KBM-7 (cell line): Measurements from ENCODE around the gene CACNA1G.
A peak's percentile ranks its signal among the peaks of the same experiment; 100 is the strongest.

Experiments
- DNase-seq: peaks from one replicate; pipeline ENCODE4 v3.0.0-alpha.2; 2015
- in situ Hi-C: fragments of 300-500 bp; cut with MboI; formaldehyde crosslinking; loops from 2 replicates; pipeline ENCODE4 v1.14.3; 2020; ENCODE audit warnings: low sequenced_read_pairs, low pct_unique_long_range_greater_than_20kb, mixed read lengths

Gene CACNA1G

DNA sequence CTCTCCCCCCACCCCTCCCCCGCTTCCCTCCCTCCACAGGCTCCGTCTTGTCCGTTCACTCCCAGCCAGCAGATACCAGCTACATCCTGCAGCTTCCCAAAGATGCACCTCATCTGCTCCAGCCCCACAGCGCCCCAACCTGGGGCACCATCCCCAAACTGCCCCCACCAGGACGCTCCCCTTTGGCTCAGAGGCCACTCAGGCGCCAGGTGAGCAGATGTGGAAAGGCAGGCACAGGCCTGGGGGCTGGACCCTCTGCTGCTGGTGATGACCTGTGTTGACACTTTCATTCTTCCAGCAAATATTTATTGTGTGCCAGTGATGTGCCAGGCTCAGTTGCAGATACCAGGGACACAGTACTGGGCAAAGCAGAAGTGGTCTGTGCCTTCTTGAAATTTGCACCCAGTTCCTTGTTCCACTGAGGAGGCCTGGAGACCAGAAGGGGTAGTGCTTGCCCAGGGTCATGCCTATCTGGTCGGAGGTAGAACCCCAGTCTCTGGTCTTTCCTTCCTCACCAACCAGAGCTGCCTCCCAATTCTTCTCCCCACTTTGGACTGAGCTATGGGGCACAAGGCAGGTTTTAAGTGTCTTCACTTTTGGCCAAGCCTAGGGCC lies 63.9 kb downstream of the CACNA1G start:
- DNase-seq: no peak
- in situ Hi-C loops: no loop called here

DNA sequence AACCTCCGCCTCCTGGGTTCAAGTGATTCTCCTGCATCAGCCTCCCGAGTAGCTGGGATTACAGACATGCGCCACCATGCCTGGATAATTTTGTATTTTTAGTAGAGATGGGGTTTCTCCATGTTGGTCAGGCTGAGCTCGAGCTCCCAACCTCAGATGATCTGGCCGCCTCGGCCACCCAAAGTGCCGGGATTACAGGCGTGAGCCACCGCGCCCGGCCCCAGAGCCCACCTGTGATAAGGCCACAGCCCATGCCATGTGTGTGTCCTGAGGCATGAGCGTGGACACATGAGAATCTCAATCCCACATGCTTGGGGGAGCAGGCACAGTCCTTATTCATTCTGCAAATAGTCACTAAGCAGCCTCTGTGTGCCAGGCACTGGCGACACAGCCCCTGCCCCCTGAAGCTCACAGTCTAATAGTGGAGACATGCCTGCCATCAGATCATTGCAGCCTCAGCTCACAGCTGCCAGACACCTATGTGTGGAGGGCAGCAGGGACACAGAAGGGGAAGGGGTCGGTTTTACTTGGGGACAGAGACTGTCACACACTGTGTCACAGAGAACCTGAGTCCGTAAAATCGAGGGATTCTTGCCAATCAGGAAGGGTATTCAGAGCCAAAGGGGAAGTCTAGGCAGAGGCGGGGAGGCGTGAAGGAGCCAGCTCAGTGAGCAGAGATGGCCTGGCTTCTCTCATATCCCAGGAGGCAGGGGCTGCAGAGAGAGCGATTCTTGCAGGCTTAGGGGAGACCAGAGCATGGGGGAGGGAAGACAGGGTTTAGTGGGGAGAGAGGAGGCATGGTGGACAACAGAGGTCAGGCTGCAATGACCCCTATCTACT lies 64.7 kb downstream of the CACNA1G start:
- DNase-seq: peak; percentile 15
- in situ Hi-C loops: no loop called here

DNA sequence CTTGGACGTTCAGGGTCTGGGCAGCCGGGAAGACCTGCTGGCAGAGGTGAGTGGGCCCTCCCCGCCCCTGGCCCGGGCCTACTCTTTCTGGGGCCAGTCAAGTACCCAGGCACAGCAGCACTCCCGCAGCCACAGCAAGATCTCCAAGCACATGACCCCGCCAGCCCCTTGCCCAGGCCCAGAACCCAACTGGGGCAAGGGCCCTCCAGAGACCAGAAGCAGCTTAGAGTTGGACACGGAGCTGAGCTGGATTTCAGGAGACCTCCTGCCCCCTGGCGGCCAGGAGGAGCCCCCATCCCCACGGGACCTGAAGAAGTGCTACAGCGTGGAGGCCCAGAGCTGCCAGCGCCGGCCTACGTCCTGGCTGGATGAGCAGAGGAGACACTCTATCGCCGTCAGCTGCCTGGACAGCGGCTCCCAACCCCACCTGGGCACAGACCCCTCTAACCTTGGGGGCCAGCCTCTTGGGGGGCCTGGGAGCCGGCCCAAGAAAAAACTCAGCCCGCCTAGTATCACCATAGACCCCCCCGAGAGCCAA lies 65.6 kb downstream of the CACNA1G start:
- in situ Hi-C loops: no loop called here
- DNase-seq: peak; percentile 84

DNA sequence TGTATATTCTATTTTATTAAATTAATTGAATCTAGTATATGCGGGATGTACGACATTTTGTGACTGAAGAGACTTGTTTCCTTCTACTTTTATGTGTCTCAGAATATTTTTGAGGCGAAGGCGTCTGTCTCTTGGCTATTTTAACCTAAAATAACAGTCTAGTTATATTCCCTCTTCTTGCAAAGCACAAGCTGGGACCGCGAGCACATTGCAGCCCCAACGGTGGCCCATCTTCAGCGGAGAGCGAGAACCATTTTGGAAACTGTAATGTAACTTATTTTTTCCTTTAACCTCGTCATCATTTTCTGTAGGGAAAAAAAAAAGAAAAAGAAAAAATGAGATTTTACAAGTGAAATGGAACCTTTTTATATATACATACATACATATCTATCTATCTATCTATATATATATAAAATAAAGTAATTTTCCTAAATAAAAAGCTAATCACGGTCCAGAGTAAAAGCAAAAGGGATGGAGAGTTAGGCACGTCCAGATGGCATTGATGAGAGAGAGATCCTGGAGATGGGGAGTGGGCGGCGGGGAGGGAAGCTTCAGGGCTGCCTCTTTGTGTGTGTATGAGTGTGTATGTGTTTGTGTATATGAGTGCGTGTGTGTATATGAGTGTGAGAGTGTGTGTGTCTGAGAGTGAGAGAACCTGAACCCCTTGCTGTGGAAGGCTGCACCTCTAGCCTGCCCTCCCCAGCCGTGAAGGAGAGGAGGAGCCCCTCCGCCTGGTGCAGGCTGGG lies 66.7 kb downstream of the CACNA1G start:
- no peak for DNase-seq
- in situ Hi-C loops: no loop called here

DNA sequence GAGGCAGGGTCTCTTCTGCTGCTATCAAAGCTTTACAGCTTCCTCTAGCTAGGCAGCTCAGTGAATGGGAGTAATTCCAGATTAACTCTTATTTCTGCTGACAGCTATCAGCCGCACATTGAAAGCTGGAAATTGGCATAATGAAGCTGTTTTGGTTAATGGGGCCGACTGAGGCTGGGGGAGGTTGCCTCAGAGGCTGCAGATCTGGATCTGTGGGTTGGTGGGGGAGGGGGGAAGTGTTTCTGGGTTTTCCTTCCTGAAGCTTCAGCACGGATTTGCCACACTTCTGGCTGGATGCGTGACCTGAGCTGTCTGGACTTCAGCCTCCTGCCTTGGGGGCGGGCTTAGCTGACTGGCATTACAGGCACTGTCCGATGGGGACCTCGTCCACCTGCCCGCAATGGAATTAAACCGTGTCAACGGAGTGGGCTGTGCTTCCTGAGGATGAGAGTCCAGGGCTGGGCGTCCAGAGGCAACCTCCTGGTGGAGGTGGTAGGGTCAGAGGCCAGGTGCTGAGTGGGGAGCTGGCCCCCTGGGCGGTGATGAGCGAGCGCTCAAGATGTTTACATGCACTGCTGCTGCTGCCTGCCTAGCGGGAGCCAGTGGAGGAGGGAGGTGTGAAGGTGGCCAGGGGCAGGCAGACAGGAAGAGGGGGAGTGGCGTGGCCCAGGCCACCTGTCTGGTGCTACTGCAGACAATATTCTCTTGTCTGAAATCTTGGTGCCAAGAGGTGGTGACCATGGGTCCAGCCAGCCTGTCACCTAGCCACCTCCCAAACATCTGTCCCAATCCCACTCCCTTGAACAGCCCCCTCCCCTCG lies 67.5 kb downstream of the CACNA1G start:
- in situ Hi-C loops: no loop called here
- peak; percentile 42 for DNase-seq

DNA sequence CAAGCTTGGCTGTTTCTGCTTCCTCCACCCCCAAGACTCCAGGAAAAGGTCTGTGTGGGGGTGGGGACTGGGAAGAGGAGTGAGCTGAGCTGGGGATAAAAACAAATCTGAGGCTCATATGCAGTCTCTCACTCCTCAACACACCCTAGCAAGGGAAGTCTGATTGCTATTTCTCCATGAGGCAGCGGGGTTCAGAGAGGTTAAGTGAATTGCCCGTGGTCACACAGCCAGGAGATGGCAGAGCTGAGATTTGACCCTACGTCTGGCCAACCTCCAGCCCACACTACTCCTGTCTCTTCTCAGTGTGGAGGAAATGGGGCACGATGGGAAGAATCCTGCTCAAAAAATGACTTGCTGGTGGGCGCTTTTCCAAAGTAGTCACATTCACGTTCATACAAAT lies 69.4 kb downstream of the CACNA1G start:
- no peak for DNase-seq
- in situ Hi-C loops: no loop called here

DNA sequence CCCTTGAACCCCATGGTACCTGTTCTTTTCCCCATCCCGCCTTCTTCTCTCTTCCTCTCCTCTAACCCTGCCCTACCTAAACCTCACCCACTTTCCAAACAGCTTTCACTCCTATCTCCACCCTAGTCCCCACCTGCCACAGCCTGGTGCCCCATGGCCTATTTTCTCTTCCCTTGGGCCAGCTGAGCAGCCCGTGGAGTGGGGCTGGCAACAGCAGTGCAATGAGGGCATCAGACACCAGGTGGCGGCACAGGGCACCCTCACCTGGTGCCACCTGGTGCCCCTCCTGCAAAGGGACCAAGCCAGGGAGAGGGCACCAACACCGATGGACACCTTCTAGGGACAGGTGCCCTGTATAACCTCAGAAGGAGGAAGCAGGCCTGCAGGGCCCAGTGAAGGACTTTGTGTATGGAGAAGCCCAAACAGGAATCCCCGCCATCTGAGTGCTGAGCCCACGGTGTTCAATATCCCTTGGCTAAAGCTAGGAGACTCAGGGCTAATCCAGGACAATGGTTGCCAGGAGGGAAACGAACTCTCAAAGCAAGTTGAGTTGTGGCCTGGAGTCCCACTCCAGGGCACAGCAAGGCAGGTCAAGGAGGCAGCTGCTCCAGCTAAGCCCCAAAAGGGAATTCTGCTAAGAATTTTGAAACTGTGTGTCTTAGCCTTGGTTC lies 70.1 kb downstream of the CACNA1G start:
- in situ Hi-C loops: no loop called here
- peak; percentile 49 for DNase-seq

DNA sequence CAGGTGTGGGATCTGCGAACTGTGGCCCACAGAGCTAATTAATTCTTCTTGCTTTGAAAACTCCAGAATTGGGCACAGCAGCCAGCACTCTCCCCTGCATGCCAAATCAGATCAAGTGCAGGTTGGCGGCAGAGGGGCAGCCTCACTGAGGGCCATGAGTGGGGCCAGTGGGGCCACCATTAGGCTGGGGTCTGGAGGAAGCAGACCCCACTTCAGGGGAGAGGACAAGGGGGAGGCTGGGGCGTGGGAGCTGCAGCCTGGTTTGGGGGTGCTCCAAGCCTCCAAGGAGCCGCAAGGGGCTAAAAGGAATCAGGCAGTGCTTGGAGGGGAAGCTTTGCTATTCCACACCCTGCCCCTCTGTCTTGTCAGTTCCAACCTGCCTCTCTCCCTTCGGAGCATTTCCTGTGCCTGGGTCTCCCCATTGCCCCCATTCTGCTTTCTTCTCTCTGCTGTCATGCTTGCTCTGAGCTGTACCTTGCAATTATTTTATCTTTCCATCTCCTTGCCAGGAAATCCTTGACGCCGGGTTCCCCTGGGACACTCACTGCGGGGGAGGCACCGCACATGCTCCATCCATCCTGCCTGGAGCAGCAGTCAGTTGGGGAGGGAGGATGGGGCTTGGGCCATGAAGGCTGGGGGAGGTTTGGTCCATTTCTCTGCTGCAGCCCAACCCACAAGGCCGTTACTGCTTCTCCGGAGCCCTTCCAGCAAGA lies 70.8 kb downstream of the CACNA1G start:
- in situ Hi-C loops: no loop called here
- DNase-seq: peak; percentile 27

DNA sequence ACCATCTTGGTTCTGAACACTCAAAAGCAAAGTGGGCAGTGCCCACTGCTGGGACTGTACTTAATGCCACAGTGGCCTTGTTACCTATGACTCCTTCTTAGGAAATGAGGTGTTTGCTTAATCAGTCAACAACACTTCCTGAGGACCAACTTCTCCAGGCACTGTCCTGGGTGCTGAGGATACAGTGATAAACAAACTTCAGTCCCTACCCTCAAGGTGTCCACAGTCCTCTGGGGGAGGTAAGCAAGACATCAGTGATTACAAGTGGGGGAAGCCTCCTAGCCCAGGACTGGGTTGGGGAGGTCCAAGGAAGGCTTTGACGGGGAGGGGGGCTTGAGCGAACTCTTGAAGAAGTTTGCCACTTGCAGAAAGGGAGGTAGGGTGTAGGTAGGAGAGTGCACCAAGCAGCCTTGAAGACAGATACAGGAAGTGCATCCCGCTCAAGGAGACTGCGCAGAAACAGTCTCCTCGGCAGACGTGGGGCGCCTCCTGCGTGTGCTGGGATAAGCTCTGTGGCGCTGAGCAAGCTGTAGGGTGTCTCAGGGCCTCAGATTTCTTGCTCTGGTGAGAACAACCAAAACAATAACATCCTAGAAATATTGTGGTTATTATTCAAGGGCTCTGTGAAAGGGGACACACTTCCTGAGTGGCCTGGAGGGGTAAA lies 71.5 kb downstream of the CACNA1G start:
- peak; percentile 30 for DNase-seq
- in situ Hi-C loops: no loop called here

DNA sequence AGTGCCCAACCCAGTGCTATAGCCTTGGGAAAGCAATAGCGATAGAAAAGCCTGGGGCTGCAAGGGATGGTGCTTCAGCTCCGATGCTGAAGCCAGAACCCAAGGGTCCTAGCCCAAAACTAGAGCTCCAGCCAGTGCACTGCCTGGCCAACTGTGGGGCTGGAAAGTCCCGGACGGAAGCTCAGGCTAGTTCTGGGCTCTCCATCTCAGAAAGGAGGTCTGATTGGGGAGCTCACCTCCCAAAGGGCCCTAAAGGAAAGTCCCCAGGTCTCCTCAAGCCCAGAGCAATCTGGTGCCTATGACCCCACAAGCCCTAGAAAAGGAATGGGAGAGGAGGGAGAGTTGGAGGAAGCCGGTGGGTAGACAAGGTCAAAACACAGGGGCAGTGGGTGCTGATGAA lies 72.1 kb downstream of the CACNA1G start:
- no peak for DNase-seq
- in situ Hi-C loops: no loop called here

DNA sequence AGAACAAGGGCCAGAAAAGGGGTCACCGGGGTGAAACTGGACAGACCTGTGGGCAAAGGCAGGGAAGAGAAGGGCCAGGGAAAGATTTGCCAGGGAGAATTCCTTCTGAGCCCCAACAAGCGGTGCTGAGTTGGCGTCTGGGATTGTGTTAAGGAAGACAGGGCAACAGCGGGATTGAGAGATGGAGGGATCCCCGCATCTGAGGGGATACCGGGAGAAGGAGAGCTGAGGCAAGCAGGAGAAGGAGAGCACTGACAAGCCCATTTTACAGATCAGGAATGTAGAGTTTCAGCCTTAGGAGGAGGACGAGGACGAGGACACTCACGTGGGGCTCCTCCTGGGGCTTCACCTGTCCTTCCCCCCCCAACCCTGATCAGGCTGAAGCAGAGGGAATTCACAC lies 73.2 kb downstream of the CACNA1G start:
- DNase-seq: no peak
- in situ Hi-C loops: no loop called here

DNA sequence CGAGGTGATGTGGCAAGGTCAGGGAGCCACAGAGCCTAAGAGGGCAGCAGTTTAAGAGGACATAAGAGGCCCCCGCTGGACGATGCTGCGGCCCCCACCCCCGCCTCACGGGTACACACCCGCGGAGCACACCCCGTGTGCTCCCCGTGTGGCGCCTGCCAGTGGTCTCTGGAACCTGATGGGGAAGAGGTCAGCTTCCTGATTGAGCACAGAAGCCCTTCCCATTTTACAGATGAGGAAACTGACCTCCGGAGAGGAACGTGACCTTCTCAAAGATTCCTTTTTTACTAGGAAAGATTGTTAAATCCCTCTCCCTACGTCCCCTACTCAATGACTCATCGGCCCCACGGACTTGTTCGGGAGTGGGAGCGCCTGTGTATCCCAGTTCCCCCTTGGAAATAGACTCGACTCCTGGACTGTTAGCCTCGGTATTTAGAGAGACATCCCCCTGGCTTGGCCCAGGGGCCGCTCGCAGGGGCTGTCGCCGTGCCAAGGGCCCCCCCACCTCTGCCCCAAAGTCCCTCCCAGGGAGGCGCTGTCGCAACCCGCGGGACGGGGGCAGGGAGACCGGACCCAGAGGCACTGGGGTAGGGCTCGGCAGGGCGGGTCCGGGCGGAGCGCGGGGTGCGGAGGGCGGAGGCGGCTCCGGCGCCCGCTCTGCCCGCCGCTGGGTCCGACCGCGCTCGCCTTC lies 73.9 kb downstream of the CACNA1G start, which contains the start of gene ABCC3:
TSS of gene ABCC3 (plus strand) at position 658 of the 691 bp plus-strand sequence. CDS start 56 bp downstream, outside the sequence.
- in situ Hi-C loops: no loop called here
- no peak for DNase-seq

DNA sequence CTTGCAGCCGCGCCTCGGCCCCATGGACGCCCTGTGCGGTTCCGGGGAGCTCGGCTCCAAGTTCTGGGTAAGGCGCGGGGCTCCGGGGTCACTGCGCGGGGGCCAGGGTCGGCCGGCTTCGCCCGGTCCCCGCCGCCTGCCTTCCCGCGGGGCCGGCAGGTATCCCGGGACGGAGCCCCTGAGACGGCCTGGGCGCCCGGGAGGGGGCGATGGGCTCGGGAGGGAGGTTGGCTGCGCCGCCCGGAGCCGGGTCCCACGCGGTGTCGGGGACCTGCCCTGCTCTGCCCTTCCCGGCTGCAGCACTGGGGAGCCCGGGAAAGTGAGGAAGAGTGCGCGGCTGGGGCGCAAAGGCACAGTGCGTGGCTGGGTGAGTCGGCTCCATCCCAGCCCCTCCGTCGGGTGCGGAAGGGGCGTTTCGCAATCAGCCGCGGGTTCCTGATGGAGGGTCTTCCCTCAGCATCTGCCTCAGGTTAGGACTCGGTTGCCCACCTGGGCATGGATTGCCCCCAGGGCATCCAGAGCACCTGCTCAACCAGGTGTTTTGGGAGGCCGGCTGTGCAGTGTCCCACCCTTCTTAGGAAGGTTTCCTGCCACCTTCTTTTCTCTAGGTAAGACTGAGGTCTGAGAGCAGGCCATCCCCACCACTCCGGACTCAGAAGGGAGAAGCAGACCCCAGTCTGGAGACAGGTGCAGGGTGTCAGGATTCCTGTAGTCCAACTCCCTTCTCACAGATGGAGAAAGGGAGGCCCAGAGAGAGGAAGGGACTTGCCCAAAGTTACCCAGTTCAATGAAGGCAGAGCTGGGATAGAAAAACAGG lies 74.6 kb downstream of the CACNA1G start:
- DNase-seq: no peak
- in situ Hi-C loops: no loop called here

DNA sequence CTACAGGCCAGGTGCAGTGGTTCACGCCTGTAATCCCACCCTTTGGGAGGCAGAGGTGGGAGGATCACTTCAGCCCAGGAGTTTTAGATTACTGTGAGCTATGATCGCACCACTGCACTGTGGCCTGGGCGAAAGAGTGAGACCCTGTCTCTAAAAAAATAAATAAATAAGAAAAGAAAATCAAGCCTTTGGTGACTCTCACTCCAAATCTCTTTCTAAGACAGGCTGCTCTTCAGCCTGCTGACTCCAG lies 75.1 kb downstream of the CACNA1G start:
- DNase-seq: no peak
- in situ Hi-C loops: no loop called here

DNA sequence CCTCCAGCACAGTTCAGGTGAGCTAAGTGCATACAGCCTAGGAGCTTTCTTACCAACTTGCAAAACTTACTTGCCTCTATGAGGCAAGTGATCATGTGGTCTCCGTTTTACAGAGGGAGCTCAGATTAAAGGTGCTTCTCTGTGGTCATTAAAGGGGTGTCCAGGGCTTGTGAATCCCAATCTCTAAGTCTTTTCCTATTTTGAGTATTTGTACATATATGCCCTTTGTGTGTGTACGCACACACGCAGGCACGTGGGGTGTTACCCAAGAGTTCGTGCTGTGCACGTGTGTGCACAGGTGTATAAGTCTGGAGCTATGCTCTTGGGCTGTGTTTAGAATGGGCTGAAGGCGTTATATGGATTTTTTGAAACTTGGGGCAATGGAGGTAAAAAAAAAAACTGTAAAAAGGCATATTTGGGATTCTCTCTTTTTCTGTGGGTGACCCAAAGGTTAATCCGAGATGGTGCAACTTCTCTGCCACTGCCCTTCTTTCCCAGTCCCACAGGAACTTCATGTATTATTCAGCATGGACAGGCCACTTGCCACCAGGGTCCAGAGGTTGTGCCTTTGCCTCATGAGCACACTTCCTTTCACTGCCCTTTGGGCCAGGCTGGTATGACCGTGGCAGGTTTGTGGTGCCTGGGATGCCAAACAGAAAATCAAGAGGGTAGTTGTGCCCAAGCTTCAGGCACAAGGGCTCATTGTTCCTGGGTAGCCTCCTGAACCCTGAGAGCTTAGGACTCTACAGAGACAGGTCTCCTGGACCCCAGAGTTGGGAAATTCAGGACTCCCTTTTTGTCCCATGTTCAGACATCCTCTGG lies 75.7 kb downstream of the CACNA1G start:
- in situ Hi-C loops: no loop called here
- DNase-seq: no peak

DNA sequence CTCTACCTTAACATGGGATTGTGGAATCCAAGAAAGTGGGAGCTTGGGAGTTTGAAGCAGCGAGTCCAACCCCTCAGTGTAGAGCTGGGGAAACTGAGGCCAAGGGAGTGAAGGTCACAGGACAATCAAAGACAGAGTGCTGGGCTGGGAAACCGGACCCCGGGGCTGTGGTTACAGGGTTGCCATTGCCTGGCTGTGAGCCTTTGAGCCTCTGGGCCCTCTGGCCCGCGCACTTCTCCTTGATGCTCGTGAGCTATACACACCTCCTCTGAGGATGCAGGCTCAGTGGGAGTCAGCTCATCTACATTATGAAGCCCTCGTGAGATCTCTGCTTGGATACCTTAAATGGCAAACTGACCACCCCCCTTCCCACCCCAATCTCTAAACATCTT lies 76.3 kb downstream of the CACNA1G start:
- no peak for DNase-seq
- in situ Hi-C loops: no loop called here
